SK-N-SH (cell line): ENCODE measurements around the gene PSPC1.

ENCODE experiments used
- EP300 ChIP-seq, 2 experiments: IDR thresholded peaks; 2 replicates each; pipeline versions ENCODE4 v1.4.0 to v1.6.1; 2012; ENCODE audit warnings: borderline replicate concordance in 1 of 2, low read depth in 1 of 2, low read length in 1 of 2
- FOSL2 ChIP-seq: IDR thresholded peaks from 2 replicates; pipeline ENCODE4 v1.4.0; 2012; ENCODE audit warnings: low read depth, mild to moderate bottlenecking, moderate library complexity, borderline replicate concordance
- FOXJ3 ChIP-seq: sonication (generic); formaldehyde crosslinking; IDR thresholded peaks from 2 replicates; pipeline ENCODE4 v1.5.1; 2020; ENCODE audit warnings: mild to moderate bottlenecking, missing genetic modification reagents
- POLR2AphosphoS5 ChIP-seq: IDR thresholded peaks from 2 replicates; pipeline ENCODE4 v1.6.1; 2012; ENCODE audit warnings: low read depth, low read length
- SMC3 ChIP-seq: IDR thresholded peaks from 2 replicates; pipeline ENCODE4 v1.6.1; 2012; ENCODE audit warnings: low read depth, low read length, improper control_type of control experiment
- TEAD4 ChIP-seq: IDR thresholded peaks from 2 replicates; pipeline ENCODE4 v1.4.0; 2012; ENCODE audit warnings: mild to moderate bottlenecking, borderline replicate concordance; ENCODE audit not compliant: insufficient read depth
- TF ChIP-seq, protein P1 (sequence below): IDR thresholded peaks from 2 replicates; pipeline ENCODE4 v1.4.0; 2012; ENCODE audit warnings: low read depth
- TF ChIP-seq, protein P2 (sequence below): fragments of 200-600 bp; sonication (generic); IDR thresholded peaks from 2 replicates; pipeline ENCODE4 v1.6.1; 2017; ENCODE audit warnings: antibody characterized with exemption, mild to moderate bottlenecking, moderate library complexity

DNA sequence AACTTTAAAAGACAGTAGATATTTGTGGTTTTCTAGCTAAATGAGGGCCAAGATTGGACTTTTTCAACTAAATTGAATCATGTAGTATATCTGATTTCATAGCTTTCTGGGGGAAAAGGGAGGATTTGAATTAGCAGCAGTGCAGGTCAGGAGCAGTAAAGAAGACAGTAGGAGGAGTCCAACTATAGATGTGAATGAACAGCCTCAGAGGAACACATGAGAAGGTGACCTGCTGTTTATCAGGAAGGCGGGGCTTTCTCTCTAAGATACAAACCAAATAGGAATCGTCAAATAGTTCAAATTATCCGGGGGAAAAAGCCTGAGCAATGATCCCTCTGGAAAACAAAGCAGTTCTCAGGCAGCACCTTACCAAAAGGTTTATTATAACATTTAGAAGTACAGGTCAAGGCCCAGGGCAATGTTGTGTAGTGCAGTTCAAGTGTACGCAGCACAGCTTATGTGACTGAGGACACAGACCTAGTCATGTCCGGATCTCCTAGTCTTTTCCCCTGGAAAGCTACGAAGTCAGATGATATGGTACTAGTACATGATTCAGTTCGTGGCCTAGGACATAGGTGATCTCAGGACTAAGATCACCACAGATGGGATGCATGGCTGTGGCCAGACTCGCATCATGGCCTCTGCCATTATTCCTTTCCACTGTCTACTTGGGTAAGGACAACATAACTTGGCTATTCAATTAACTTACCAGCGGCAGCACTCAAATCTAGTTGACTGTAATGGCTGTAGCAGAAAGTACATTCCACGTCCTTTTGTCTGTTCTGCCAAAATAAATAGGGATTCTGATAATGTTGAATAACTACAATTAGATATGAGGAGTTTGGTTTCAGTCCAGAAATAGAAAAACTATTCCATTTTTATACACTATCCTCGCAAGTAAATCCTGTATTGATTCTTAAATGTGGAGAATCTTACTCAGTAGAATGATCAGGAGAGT is 109.0 kb downstream of the PSPC1 start:
- TF ChIP-seq, protein P1, sequence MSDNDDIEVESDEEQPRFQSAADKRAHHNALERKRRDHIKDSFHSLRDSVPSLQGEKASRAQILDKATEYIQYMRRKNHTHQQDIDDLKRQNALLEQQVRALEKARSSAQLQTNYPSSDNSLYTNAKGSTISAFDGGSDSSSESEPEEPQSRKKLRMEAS: no peak
- TF ChIP-seq, protein P2, sequence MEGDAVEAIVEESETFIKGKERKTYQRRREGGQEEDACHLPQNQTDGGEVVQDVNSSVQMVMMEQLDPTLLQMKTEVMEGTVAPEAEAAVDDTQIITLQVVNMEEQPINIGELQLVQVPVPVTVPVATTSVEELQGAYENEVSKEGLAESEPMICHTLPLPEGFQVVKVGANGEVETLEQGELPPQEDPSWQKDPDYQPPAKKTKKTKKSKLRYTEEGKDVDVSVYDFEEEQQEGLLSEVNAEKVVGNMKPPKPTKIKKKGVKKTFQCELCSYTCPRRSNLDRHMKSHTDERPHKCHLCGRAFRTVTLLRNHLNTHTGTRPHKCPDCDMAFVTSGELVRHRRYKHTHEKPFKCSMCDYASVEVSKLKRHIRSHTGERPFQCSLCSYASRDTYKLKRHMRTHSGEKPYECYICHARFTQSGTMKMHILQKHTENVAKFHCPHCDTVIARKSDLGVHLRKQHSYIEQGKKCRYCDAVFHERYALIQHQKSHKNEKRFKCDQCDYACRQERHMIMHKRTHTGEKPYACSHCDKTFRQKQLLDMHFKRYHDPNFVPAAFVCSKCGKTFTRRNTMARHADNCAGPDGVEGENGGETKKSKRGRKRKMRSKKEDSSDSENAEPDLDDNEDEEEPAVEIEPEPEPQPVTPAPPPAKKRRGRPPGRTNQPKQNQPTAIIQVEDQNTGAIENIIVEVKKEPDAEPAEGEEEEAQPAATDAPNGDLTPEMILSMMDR: no peak
- TF ChIP-seq EP300 (IDR thresholded peaks at IDR 0.05; ENCODE audit: borderline replicate concordance in 1 of 2, low read depth in 1 of 2, low read length in 1 of 2): no peak
- TF ChIP-seq POLR2AphosphoS5: no peak
- no peak for TF ChIP-seq FOXJ3
- TF ChIP-seq FOSL2: no peak
- no peak for TF ChIP-seq SMC3
- no peak for TF ChIP-seq TEAD4
